Gastroesophageal sphincter (tissue), 4 donors: ENCODE measurements around the gene MACROH2A1. TPM values are rescaled to one million over a fixed set of nuclear protein-coding genes. Genes with fewer than 3 reads are reported as not detected.

Experiments used
- ATAC-seq: fragments of 150-250 bp; one replicate; pipeline ENCODE4 v1.9.1; 2016; ENCODE audit warnings: mild to moderate bottlenecking, moderate library complexity
- H3K27ac ChIP-seq, 4 donors: fragments of 200-600 bp; sonication (generic) in 3 of 4; 1 replicate in 3 of 4; 2 replicates in 1 of 4; pipeline ENCODE4 v1.5.1; 2016 to 2019
- H3K27me3 ChIP-seq: fragments of 200-600 bp; sonication (generic); one replicate; pipeline ENCODE4 v1.5.1; 2019
- H3K36me3 ChIP-seq, 2 donors: fragments of 200-600 bp; sonication (generic); one replicate each; pipeline ENCODE4 v1.5.1; 2019; ENCODE audit warnings: control low read depth in 1 of 2
- H3K4me1 ChIP-seq, 3 donors: fragments of 200-600 bp; sonication (generic); 1 replicate in 2 of 3; 2 replicates in 1 of 3; pipeline ENCODE4 v1.5.1; 2016 to 2019; ENCODE audit warnings: control low read depth in 2 of 3
- H3K4me3 ChIP-seq, 2 donors: fragments of 200-600 bp; sonication (generic); one replicate each; pipeline ENCODE4 v1.5.1; 2019; ENCODE audit warnings: mild to moderate bottlenecking in 1 of 2, moderate library complexity in 1 of 2
- H3K9me3 ChIP-seq, 3 donors: fragments of 200-600 bp; sonication (generic); one replicate each; pipeline ENCODE4 v1.5.1; 2017 to 2019; ENCODE audit warnings: control low read depth in 2 of 3
- CTCF ChIP-seq, 4 experiments: fragments of 200-600 bp in 2 of 4; fragments of 450-650 bp in 2 of 4; sonication (generic) in 1 of 4; IDR thresholded peaks; one replicate each; pipeline ENCODE4 v1.5.1; 2017 to 2019; ENCODE audit warnings: antibody characterized with exemption in 4 of 4, mild to moderate bottlenecking in 2 of 4, moderate library complexity in 2 of 4
- EP300 ChIP-seq: sonication (generic); formaldehyde crosslinking; IDR thresholded peaks from one replicate; pipeline ENCODE4 v1.6.1; 2017; ENCODE audit warnings: antibody characterized with exemption, mild to moderate bottlenecking
- POLR2A ChIP-seq, 2 donors: fragments of 450-650 bp; IDR thresholded peaks; one replicate each; pipeline ENCODE4 v1.6.1; 2017; ENCODE audit warnings: antibody characterized with exemption in 2 of 2, mild to moderate bottlenecking in 2 of 2, moderate library complexity in 1 of 2
- POLR2AphosphoS5 ChIP-seq: sonication (generic); formaldehyde crosslinking; IDR thresholded peaks from one replicate; pipeline ENCODE4 v1.6.1; 2017; ENCODE audit warnings: antibody characterized with exemption
- WGBS, 2 donors: methylation state at CpG; one replicate each; pipeline ENCODE4 v1.1.5; 2018; ENCODE audit warnings: low coverage in 1 of 2; 5-methylcytosine and 5-hydroxymethylcytosine counted together
- total RNA-seq, 4 donors: library from RNA; depleted of rRNA; stranded (reverse); fragments of >200 nt; gene quantifications; one replicate each; pipeline ENCODE4 v1.1.0, GENCODE V29; 2016

The MACROH2A1 gene
- total RNA-seq, 4 donors from 2014 or later: 163 to 180 (median 177) TPM

GRCh38 chr5:135433681-135434426 lies 34.8 kb upstream of the MACROH2A1 start:
- 58 to 100% methylated on average over 1 to 5 of the region's 12 CpGs for WGBS, 2 donors
- no peaks in the 10 kb centered on the region for H3K36me3 ChIP-seq
- peaks cover 0 to 6% (median 0%) of the 10 kb centered on the region in 3 donors for H3K9me3 ChIP-seq
- TF ChIP-seq POLR2A (IDR thresholded peaks at IDR 0.05) (no peak), EP300 (no peak), CTCF (IDR thresholded peaks at IDR 0.05) (no peak), POLR2AphosphoS5 (no peak)
- peaks cover 12% of the 10 kb centered on the region for H3K27me3 ChIP-seq
- H3K4me1 ChIP-seq: peaks cover 0 to 14% (median 3%) of the 10 kb centered on the region in 3 donors
- ATAC-seq: no peak
- H3K27ac ChIP-seq: no peak overlapping the region
- H3K4me3 ChIP-seq: no peak overlapping the region

GRCh38 chr5:135432113-135432512 lies 33.1 kb upstream of the MACROH2A1 start:
- TF ChIP-seq EP300 (no peak), POLR2A (IDR thresholded peaks at IDR 0.05) (no peak), CTCF (IDR thresholded peaks at IDR 0.05) (no peak), POLR2AphosphoS5 (no peak)
- Histone ChIP-seq H3K27me3 (peaks cover 12% of the 10 kb centered on the region), H3K27ac (no peak overlapping the region), H3K4me3 (no peak overlapping the region), H3K9me3 (peaks cover 0 to 11% (median 0%) of the 10 kb centered on the region in 3 donors), H3K36me3 (no peaks in the 10 kb centered on the region), H3K4me1 (no peaks in the 10 kb centered on the region)
- ATAC-seq: no peak
- WGBS, 2 donors: 85 to 88% methylated on average over 1 to 3 of the region's 4 CpGs

GRCh38 chr5:135430135-135430437 lies 31.1 kb upstream of the MACROH2A1 start:
- Histone ChIP-seq H3K27ac (no peak overlapping the region), H3K4me3 (no peak overlapping the region), H3K36me3 (no peaks in the 10 kb centered on the region), H3K9me3 (peaks cover 0 to 11% (median 0%) of the 10 kb centered on the region in 3 donors), H3K27me3 (peaks cover 3% of the 10 kb centered on the region), H3K4me1 (no peaks in the 10 kb centered on the region)
- no peak for ATAC-seq
- 78 to 87% methylated on average over 5 to 7 of the region's 7 CpGs for WGBS, 2 donors
- no peak for TF ChIP-seq EP300
- no peak for TF ChIP-seq POLR2A (IDR thresholded peaks at IDR 0.05)
- no peak for TF ChIP-seq CTCF (IDR thresholded peaks at IDR 0.05)
- TF ChIP-seq POLR2AphosphoS5: no peak

GRCh38 chr5:135429301-135430134 lies 30.5 kb upstream of the MACROH2A1 start:
- TF ChIP-seq POLR2A (IDR thresholded peaks at IDR 0.05): no peak

GRCh38 chr5:135428586-135428985 lies 29.6 kb upstream of the MACROH2A1 start:
- Histone ChIP-seq H3K4me3 (no peak overlapping the region), H3K27me3 (no peaks in the 10 kb centered on the region), H3K9me3 (peaks cover 0 to 11% (median 0%) of the 10 kb centered on the region in 3 donors), H3K27ac (no peak overlapping the region), H3K36me3 (no peaks in the 10 kb centered on the region), H3K4me1 (no peaks in the 10 kb centered on the region)
- WGBS, 2 donors: 89% methylated on average over 1 of the region's 1 CpG; no CpG with 5 or more reads in 1 of the 2 donors
- TF ChIP-seq EP300: no peak
- no peak for TF ChIP-seq POLR2AphosphoS5
- no peak for TF ChIP-seq CTCF (IDR thresholded peaks at IDR 0.05)
- TF ChIP-seq POLR2A (IDR thresholded peaks at IDR 0.05): no peak
- no peak for ATAC-seq

More at GRCh38 chr5:135429301-135430134, 30.5 kb upstream of the MACROH2A1 start:
- peaks cover 0 to 11% (median 0%) of the 10 kb centered on the region in 3 donors for H3K9me3 ChIP-seq
- 50 to 53% methylated on average over 2 to 9 of the region's 12 CpGs for WGBS, 2 donors
- no peak overlapping the region for H3K4me3 ChIP-seq
- no peaks in the 10 kb centered on the region for H3K36me3 ChIP-seq
- H3K27ac ChIP-seq: no peak overlapping the region
- no peaks in the 10 kb centered on the region for H3K4me1 ChIP-seq
- ATAC-seq: no peak
- H3K27me3 ChIP-seq: no peaks in the 10 kb centered on the region
